ENCODE data around the gene HAS3. TPM values are rescaled to one million over a fixed set of nuclear protein-coding genes. Genes with fewer than 3 reads are reported as not detected.
"Not testable (repeated sequence)": the region's sequence is repeated elsewhere in the genome, so short reads cannot be mapped to it uniquely, and the experiment has no call there.

HAS3 gene
- total RNA-seq, 1 donor from 2014 or later, result 0.93 TPM

DNA sequence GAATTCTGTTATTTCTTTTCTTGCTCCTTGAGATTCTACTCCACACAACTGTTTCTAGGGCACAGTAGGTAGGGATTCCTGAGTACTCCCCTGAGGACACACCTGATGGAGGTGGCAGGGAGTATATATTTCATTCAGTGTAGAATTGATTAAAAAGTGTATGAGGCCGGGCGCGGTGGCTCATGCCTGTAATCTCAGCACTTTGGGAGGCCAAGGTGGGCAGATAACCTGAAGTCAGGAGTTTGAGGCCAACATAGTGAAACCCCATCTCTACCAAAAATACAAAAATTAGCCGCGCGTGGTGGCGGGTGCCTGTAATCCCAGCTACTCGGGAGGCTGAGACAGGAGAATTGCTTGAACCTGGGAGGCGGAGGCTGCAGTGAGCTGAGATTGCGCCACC is 21.3 kb downstream of the HAS3 start:
- DNase-seq (ENCODE audit: low spot score); H3K27me3 Mint-ChIP-seq (ENCODE audit: insufficient read depth); H3K4me3 Mint-ChIP-seq; intact Hi-C loops (cut with micrococcal nuclease); H3K9me3 Mint-ChIP-seq; H3K27ac Mint-ChIP-seq: not testable (repeated sequence)
- Mint-ChIP-seq H3K36me3 (ENCODE audit: low read depth) (peaks cover 12% of the 10 kb centered on the region), H3K4me1 (ENCODE audit: low read depth) (peaks cover 24% of the 10 kb centered on the region)

DNA sequence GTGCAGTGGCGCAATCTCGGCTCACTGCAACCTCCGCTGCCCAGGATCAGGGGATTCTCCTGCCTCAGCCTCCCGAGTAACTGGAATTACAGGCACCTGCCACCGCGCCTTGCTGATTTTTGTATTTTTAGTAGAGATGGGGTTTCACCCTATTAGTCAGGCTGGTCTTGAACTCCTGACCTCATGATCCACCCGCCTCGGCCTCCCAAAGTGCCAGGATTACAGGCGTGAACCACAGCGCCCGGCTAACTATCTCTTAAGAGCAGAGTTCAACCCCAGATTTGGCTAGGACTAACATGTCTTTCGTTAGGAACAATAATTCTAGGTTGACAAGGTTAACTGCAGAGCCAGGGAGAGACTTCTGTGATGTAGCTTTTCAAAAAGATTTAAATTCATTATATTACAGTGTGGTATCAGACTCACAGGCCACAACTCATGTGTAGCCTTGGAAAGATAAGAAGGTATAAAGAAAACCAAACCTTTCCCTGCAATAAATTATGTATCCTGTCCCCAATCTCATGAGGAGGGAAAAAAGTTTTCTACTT is 22.6 kb downstream of the HAS3 start:
- Mint-ChIP-seq H3K4me3 (no peak overlapping the region), H3K4me1 (ENCODE audit: low read depth) (peaks cover 24% of the 10 kb centered on the region), H3K9me3 (no peaks in the 10 kb centered on the region), H3K36me3 (ENCODE audit: low read depth) (peaks cover 10% of the 10 kb centered on the region), H3K27ac (no peak overlapping the region), H3K27me3 (ENCODE audit: insufficient read depth) (no peaks in the 10 kb centered on the region)
- intact Hi-C loops (cut with micrococcal nuclease), result no loop called here
- DNase-seq (ENCODE audit: low spot score), result no peak

- intact Hi-C loops (cut with micrococcal nuclease), result no loop called here
- Mint-ChIP-seq H3K9me3 (no peaks in the 10 kb centered on the region), H3K27ac (no peak overlapping the region), H3K4me3 (peak overlapping the region; percentile 97), H3K4me1 (ENCODE audit: low read depth) (peaks cover 37% of the 10 kb centered on the region), H3K27me3 (ENCODE audit: insufficient read depth) (no peaks in the 10 kb centered on the region), H3K36me3 (ENCODE audit: low read depth) (peaks cover 15% of the 10 kb centered on the region)
- DNase-seq (ENCODE audit: low spot score), result no peak
Measured at GRCh38 chr16:69130461-69130860, 25.0 kb downstream of the HAS3 start.

DNA sequence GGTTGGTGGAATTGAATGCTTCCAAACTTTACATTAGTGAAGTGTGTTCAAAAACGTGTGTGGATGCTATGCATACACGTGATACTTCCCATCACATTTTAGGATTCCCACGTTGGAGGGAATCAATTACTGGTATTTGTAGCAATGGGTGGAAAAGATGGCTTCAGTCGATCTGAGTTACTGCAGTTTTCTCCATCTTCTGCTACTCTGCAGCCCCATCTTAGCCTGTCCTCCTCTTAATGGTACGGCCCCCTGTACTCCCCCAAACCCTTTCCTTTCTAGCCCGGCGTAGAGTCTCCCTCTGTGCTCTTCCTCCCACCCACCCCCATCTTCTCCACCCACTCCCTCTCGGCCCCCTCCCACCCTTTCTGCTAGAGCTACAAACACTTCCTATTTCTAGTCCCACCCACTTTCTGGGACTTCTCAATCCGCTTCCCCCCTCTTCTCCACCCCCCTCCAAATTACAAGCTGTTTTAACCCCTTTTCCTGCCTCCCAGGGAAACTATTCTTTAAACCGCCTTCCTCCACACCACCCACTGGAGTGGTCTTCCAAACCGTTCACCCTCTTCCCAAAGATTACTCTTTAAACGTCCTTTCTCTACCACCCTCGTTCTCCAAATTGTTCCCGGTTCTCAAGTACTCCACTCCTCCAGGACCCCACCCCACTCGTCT is 25.9 kb downstream of the HAS3 start:
- H3K9me3 Mint-ChIP-seq, result no peaks in the 10 kb centered on the region
- H3K4me1 Mint-ChIP-seq (ENCODE audit: low read depth), result peaks cover 40% of the 10 kb centered on the region
- H3K36me3 Mint-ChIP-seq (ENCODE audit: low read depth), result peaks cover 16% of the 10 kb centered on the region
- no peak for DNase-seq (ENCODE audit: low spot score)
- peak overlapping the region; percentile 92 for H3K27ac Mint-ChIP-seq
- peak overlapping the region; percentile 97 for H3K4me3 Mint-ChIP-seq
- intact Hi-C loops (cut with micrococcal nuclease), result no loop called here
- no peaks in the 10 kb centered on the region for H3K27me3 Mint-ChIP-seq (ENCODE audit: insufficient read depth)

DNA sequence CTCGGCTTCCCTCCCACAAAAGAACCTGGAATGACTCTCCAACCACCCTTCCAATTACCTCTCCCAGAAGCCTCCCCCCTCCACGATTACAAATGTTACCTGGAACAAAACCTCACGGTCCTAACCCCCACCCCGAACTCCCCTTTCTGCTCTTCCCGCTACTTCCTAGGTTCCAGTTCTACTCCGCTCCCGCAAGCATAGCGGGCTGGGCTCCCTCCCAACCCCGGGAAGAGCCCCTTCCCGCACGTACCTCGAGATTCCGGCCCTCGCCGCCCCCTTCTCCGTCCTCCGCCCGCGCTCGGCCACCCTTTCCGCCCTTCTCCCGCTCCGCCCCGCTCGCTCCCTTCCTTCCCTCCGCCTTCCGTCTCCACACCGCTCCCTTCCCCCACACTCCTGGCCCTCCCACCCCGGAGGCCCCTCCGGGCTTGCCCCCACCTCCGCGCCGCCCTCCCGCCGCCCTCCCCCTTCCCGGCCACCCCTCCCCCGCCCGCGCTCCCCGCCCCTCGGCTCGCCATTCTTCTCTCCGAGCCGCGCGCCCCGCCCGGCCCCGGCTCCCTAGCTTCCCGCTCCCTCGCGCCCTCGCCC is 26.5 kb downstream of the HAS3 start:
- Mint-ChIP-seq H3K27ac (peak overlapping the region; percentile 92), H3K4me1 (ENCODE audit: low read depth) (peaks cover 47% of the 10 kb centered on the region), H3K27me3 (ENCODE audit: insufficient read depth) (no peaks in the 10 kb centered on the region), H3K36me3 (ENCODE audit: low read depth) (peaks cover 22% of the 10 kb centered on the region), H3K9me3 (no peaks in the 10 kb centered on the region), H3K4me3 (peak overlapping the region; percentile 97)
- intact Hi-C loops (cut with micrococcal nuclease), result loop anchor here (1.0 to 2.0 kb wide), 6 partner anchors 34 to 603 kb away; partner anchors contain the start of genes COG8, NIP7, SNTB2 and TANGO6
- peak; percentile 61 for DNase-seq (ENCODE audit: low spot score)

DNA sequence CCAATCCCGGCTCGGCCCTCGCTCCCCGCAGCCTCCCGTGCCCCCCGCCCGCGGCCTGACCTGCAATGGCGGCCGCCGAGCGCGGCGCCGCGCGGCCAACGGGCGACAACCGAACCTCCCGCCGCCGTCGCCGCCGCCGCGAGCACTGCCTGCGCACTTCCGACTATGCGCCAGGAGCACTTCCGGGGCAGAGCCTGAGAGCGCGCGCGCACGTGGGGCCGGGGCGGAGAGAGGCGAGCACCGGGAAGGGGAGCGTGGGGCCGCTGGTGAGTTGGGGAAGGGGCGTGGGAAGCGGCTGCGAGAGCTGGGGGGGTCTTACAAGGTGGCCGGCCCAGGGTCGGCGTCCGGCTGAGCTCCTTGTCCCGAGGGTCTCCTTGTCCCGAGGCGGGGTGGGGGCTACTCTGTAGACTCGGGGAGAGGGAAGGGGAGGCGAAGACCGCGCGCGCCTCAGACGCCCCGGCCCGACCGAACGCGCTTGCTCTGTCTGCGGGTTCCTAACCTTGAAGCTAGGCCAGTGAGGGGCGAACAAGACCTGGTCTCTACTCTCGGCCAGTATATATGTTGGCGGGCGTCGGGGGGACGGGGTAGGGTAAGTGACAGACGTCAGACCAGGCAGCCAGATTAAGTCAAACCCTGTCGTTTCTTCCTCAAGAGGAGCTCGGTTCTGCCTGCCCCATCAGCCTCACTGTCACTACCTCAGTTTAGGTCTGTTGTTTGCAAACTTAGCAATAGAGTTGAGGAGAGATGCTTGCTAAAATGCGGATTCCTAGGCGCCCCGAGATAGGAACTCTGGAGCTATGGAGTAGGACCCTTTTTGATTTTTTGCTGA is 27.2 kb downstream of the HAS3 start, which contains the start of the genes CHTF8 and UTP4:
Gene CHTF8, minus strand, starts transcription at position 165 of the 829 bp plus-strand sequence. CDS start 11,130 bp downstream, outside the sequence.
Gene UTP4, plus strand, starts transcription at position 226 of the 829 bp plus-strand sequence. CDS start 811 bp downstream, outside the sequence.
- Mint-ChIP-seq H3K4me3 (peak within 1 kb of the TSS; percentile 97), H3K9me3 (no peaks in the 10 kb centered on the region), H3K36me3 (ENCODE audit: low read depth) (peaks cover 25% of the 10 kb centered on the region), H3K27ac (peak within 1 kb of the TSS; percentile 92), H3K27me3 (ENCODE audit: insufficient read depth) (no peaks in the 10 kb centered on the region), H3K4me1 (ENCODE audit: low read depth) (peaks cover 49% of the 10 kb centered on the region)
- intact Hi-C loops (cut with micrococcal nuclease), result loop anchor here (1.0 to 2.0 kb wide), 6 partner anchors 34 to 604 kb away; partner anchors contain the start of genes COG8, NIP7, SNTB2 and TANGO6
- DNase-seq (ENCODE audit: low spot score), result peak; percentile 88

GRCh38 chr16:69133373-69133954 is 28.0 kb downstream of the HAS3 start:
- no peak for DNase-seq (ENCODE audit: low spot score)
- Mint-ChIP-seq H3K9me3 (no peaks in the 10 kb centered on the region), H3K27ac (peak overlapping the region; percentile 83), H3K27me3 (ENCODE audit: insufficient read depth) (no peaks in the 10 kb centered on the region), H3K4me1 (ENCODE audit: low read depth) (peaks cover 50% of the 10 kb centered on the region), H3K36me3 (ENCODE audit: low read depth) (peaks cover 29% of the 10 kb centered on the region), H3K4me3 (peak overlapping the region; percentile 96)
- intact Hi-C loops (cut with micrococcal nuclease), result loop anchor here (2.0 kb wide), 1 partner anchor 605 kb away; no protein-coding TSS in a partner anchor

GRCh38 chr16:69138608-69139007 is 33.2 kb downstream of the HAS3 start:
- Mint-ChIP-seq H3K27me3 (ENCODE audit: insufficient read depth) (no peaks in the 10 kb centered on the region), H3K4me3 (no peak overlapping the region), H3K4me1 (ENCODE audit: low read depth) (peaks cover 31% of the 10 kb centered on the region), H3K27ac (no peak overlapping the region), H3K36me3 (ENCODE audit: low read depth) (peaks cover 62% of the 10 kb centered on the region), H3K9me3 (no peaks in the 10 kb centered on the region)
- intact Hi-C loops (cut with micrococcal nuclease), result no loop called here
- DNase-seq (ENCODE audit: low spot score), result no peak

DNA sequence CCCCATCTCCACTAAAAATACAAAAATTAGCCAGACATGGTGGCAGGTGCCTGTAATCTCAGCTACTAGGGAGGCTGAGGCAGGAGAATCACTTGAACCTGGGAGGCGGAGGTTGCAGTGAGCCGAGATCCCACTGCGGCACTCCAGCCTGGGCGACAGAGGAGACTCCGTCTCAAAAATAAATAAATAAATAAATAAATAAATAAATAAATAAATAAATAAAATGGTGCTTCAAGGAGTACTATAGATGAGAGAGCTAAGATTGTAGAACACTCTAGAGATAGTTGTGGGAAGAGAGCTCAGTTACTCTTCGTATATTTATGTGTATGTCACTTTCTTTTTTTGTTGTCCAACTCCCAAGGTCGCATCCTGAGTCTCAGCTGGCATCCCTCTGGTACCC is 34.0 kb downstream of the HAS3 start:
- H3K4me3 Mint-ChIP-seq; intact Hi-C loops (cut with micrococcal nuclease); H3K27me3 Mint-ChIP-seq (ENCODE audit: insufficient read depth); H3K9me3 Mint-ChIP-seq; H3K27ac Mint-ChIP-seq; DNase-seq (ENCODE audit: low spot score): not testable (repeated sequence)
- H3K4me1 Mint-ChIP-seq (ENCODE audit: low read depth), result peaks cover 24% of the 10 kb centered on the region
- H3K36me3 Mint-ChIP-seq (ENCODE audit: low read depth), result peaks cover 62% of the 10 kb centered on the region

DNA sequence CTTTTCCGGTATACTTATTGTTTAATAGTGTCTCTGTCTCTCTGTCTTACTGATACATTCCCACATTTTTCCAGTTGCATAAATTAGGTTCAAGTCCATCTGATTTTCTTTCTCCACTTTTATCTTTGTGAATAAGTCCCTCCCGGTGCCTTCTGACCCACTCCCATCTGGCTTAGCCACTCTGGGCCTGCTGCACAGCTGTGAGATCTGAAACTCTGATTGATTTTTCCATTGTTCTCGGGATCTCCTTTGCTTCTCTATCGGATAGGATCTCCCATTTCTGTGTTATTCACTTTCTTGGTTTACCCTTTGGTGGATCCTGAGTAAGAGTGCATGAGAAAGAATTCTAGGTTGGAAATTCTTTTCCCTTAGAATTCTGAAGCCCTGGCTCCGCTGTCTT is 35.6 kb downstream of the HAS3 start:
- Mint-ChIP-seq H3K27ac (no peak overlapping the region), H3K27me3 (ENCODE audit: insufficient read depth) (no peaks in the 10 kb centered on the region), H3K9me3 (no peaks in the 10 kb centered on the region), H3K36me3 (ENCODE audit: low read depth) (peaks cover 64% of the 10 kb centered on the region), H3K4me3 (no peak overlapping the region), H3K4me1 (ENCODE audit: low read depth) (peaks cover 17% of the 10 kb centered on the region)
- intact Hi-C loops (cut with micrococcal nuclease), result no loop called here
- no peak for DNase-seq (ENCODE audit: low spot score)

GRCh38 chr16:69141936-69142335 is 36.5 kb downstream of the HAS3 start:
- intact Hi-C loops (cut with micrococcal nuclease), result no loop called here
- no peaks in the 10 kb centered on the region for H3K9me3 Mint-ChIP-seq
- H3K4me1 Mint-ChIP-seq (ENCODE audit: low read depth), result peaks cover 8% of the 10 kb centered on the region
- no peak overlapping the region for H3K4me3 Mint-ChIP-seq
- no peak overlapping the region for H3K27ac Mint-ChIP-seq
- H3K36me3 Mint-ChIP-seq (ENCODE audit: low read depth), result peaks cover 60% of the 10 kb centered on the region
- DNase-seq (ENCODE audit: low spot score), result no peak
- H3K27me3 Mint-ChIP-seq (ENCODE audit: insufficient read depth), result no peaks in the 10 kb centered on the region

- no peaks in the 10 kb centered on the region for H3K9me3 Mint-ChIP-seq
- peak overlapping the region; percentile 41 for H3K27ac Mint-ChIP-seq
- H3K4me3 Mint-ChIP-seq, result no peak overlapping the region
- no peak for DNase-seq (ENCODE audit: low spot score)
- H3K27me3 Mint-ChIP-seq (ENCODE audit: insufficient read depth), result no peaks in the 10 kb centered on the region
- no peaks in the 10 kb centered on the region for H3K4me1 Mint-ChIP-seq (ENCODE audit: low read depth)
- H3K36me3 Mint-ChIP-seq (ENCODE audit: low read depth), result peaks cover 58% of the 10 kb centered on the region
- intact Hi-C loops (cut with micrococcal nuclease), result no loop called here
Measured at GRCh38 chr16:69143116-69143515, 37.7 kb downstream of the HAS3 start.

Data from activated T-helper 1 cell treated with anti-CD3 and anti-CD28 coated beads, Interleukin-12 subunit alpha, Interleukin-12 subunit beta, Interleukin-2, Interleukin-4 antibody, amounts not matched to agents 30 ng/mL and 10 ng/mL and 1 ng/mL, durations not matched to agents 14 hours and 24 hours and 36 hours (primary cell).